Fibroblast of lung (primary cell): ENCODE measurements around the gene SPEN.

Source experiments
- EZH2 ChIP-seq: IDR thresholded peaks from 2 replicates; pipeline ENCODE4 v1.5.1; 2012; ENCODE audit warnings: low read length, control low read depth, mild to moderate bottlenecking; ENCODE audit errors: missing control alignments
- TF ChIP-seq, protein P1 (sequence below), 2 donors: IDR thresholded peaks in 1 of 2; conservative IDR thresholded peaks in 1 of 2; 1 replicate in 1 of 2; 2 replicates in 1 of 2; pipeline ENCODE4 v1.5.1; 2011 to 2012; ENCODE audit warnings: low read length in 2 of 2, control low read depth in 1 of 2, inconsistent platforms in 1 of 2, low read depth in 1 of 2, mild to moderate bottlenecking in 1 of 2

DNA sequence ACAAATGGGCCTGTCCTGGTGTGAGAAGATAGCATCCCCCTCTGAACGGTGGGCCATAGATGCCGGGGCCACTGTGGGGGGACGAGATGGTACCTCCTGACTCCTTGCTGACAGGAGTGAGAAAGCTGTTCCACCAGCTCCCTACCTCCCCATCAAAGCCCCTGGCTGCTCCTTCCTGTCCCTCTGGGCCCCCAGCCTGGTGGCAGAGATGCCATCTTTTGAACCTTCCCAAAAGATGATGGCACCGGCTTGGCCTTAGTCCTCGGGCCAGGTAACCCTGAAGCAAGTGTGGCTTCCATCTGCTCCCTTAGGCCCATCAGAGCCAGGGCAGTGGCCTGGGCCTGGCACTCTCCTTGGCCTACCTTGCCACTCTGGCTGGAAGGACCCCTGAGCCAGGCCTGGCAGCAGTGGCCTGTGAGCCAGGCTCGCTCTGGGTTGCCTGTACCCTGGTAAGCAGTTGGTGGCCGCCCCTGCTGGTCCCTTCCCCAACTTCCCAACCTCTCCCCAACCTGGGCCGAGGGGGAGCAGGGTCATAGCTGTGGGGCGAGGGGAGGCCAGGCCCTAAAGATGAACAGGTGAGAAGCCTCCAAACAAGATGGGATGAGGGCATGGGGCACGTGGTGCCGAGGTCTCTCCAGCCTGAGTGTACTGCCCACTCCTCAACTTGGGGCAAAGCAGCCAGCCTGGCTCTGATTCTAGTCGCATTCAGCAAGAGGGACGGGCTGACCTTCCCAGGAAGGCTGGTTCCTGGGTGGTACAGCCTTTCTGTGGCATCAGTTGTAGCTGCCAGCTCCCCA is 93.7 kb downstream of the SPEN start:
- TF ChIP-seq, protein P1, sequence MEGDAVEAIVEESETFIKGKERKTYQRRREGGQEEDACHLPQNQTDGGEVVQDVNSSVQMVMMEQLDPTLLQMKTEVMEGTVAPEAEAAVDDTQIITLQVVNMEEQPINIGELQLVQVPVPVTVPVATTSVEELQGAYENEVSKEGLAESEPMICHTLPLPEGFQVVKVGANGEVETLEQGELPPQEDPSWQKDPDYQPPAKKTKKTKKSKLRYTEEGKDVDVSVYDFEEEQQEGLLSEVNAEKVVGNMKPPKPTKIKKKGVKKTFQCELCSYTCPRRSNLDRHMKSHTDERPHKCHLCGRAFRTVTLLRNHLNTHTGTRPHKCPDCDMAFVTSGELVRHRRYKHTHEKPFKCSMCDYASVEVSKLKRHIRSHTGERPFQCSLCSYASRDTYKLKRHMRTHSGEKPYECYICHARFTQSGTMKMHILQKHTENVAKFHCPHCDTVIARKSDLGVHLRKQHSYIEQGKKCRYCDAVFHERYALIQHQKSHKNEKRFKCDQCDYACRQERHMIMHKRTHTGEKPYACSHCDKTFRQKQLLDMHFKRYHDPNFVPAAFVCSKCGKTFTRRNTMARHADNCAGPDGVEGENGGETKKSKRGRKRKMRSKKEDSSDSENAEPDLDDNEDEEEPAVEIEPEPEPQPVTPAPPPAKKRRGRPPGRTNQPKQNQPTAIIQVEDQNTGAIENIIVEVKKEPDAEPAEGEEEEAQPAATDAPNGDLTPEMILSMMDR (conservative IDR thresholded peaks at IDR 0.05 in 1 of 2, IDR thresholded peaks at IDR 0.05 in 1 of 2; ENCODE audit: low read depth in 1 of 2, low read length in 2 of 2) = no peak
- no peak for TF ChIP-seq EZH2
